Nephron progenitor cell (in vitro differentiated cells): ENCODE data around the gene ZPR1.

Experiments used
- DNase-seq: peaks from one replicate; pipeline ENCODE4 v3.0.0; 2021
- H3K27ac Mint-ChIP-seq: 2 replicates; pipeline ENCODE4 v1.8.0; 2021; ENCODE audit warnings: mild to moderate bottlenecking, moderate library complexity, mixed read lengths
- H3K27me3 Mint-ChIP-seq: 2 replicates; pipeline ENCODE4 v1.8.0; 2021; ENCODE audit warnings: mild to moderate bottlenecking, low read depth, mixed read lengths; ENCODE audit not compliant: poor library complexity
- H3K36me3 Mint-ChIP-seq: 2 replicates; pipeline ENCODE4 v1.8.0; 2021; ENCODE audit warnings: low read depth, mixed read lengths
- H3K4me1 Mint-ChIP-seq: 2 replicates; pipeline ENCODE4 v1.8.0; 2021; ENCODE audit warnings: mixed read lengths
- H3K4me3 Mint-ChIP-seq: 2 replicates; pipeline ENCODE4 v1.8.0; 2021; ENCODE audit warnings: mild to moderate bottlenecking, moderate library complexity, mixed read lengths
- H3K9me3 Mint-ChIP-seq: 2 replicates; pipeline ENCODE4 v1.8.0; 2021; ENCODE audit warnings: mild to moderate bottlenecking, moderate library complexity, mixed read lengths
- TF ChIP-seq, protein P1 (sequence below): fragments of 200-600 bp; sonication (generic); IDR thresholded peaks from 2 replicates; pipeline ENCODE4 v1.5.0; 2021; ENCODE audit warnings: antibody characterized with exemption

Gene ZPR1

DNA sequence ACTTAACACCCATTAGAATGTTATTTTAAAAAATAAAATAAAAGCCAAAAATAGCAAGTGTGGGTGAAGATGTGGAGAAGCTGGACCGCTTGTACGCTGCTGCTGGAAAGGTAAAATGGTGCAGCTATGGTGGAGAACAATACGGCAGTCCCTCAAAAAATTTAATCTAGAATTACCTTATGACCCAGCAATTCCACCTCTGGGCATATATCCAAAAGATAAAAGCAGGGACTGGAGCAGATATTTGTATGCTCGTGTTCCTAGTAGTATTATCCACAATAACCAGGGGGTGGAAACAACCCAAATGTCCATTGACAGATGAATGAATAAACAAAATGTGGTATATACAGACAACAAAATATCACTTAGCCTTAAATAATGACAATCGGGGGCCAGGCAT is 10.0 kb upstream of the ZPR1 start:
- Mint-ChIP-seq H3K27me3 (peaks cover 19% of the 10 kb centered on the region), H3K27ac (no peak overlapping the region), H3K4me3 (no peak overlapping the region), H3K36me3 (no peaks in the 10 kb centered on the region), H3K9me3 (no peaks in the 10 kb centered on the region), H3K4me1 (peaks cover 4% of the 10 kb centered on the region)
- TF ChIP-seq, protein P1, sequence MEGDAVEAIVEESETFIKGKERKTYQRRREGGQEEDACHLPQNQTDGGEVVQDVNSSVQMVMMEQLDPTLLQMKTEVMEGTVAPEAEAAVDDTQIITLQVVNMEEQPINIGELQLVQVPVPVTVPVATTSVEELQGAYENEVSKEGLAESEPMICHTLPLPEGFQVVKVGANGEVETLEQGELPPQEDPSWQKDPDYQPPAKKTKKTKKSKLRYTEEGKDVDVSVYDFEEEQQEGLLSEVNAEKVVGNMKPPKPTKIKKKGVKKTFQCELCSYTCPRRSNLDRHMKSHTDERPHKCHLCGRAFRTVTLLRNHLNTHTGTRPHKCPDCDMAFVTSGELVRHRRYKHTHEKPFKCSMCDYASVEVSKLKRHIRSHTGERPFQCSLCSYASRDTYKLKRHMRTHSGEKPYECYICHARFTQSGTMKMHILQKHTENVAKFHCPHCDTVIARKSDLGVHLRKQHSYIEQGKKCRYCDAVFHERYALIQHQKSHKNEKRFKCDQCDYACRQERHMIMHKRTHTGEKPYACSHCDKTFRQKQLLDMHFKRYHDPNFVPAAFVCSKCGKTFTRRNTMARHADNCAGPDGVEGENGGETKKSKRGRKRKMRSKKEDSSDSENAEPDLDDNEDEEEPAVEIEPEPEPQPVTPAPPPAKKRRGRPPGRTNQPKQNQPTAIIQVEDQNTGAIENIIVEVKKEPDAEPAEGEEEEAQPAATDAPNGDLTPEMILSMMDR: no peak
- no peak for DNase-seq

DNA sequence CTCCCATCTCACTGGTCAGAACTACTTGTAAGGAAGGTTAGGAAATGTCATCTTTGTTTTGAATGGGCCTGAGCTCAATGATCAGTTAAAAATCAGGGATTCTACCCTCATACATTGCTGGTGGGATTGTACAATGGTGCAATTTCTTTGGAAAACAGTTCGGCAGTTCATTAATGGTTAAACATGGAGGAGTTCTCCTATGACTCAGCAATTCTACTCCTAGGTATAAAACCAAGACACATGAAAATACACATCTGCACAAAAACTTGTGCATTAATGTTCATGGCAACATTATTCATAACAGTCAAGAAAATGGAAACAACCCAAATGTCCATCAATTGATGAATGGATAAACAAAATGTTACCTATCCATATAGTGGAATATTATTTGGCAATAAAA is 8.7 kb upstream of the ZPR1 start:
- H3K27ac Mint-ChIP-seq: no peak overlapping the region
- H3K4me3 Mint-ChIP-seq: no peak overlapping the region
- TF ChIP-seq, protein P1: no peak
- no peaks in the 10 kb centered on the region for H3K36me3 Mint-ChIP-seq
- peaks cover 11% of the 10 kb centered on the region for H3K4me1 Mint-ChIP-seq
- H3K9me3 Mint-ChIP-seq: no peaks in the 10 kb centered on the region
- DNase-seq: no peak
- H3K27me3 Mint-ChIP-seq: peaks cover 14% of the 10 kb centered on the region

- H3K36me3 Mint-ChIP-seq: no peaks in the 10 kb centered on the region
- H3K27ac Mint-ChIP-seq: no peak overlapping the region
- TF ChIP-seq, protein P1: no peak
- no peak overlapping the region for H3K4me3 Mint-ChIP-seq
- peaks cover 18% of the 10 kb centered on the region for H3K27me3 Mint-ChIP-seq
- no peak for DNase-seq
- H3K9me3 Mint-ChIP-seq: no peaks in the 10 kb centered on the region
- peaks cover 16% of the 10 kb centered on the region for H3K4me1 Mint-ChIP-seq
Measured at GRCh38 chr11:116794851-116795250, 7.0 kb upstream of the ZPR1 start.

DNA sequence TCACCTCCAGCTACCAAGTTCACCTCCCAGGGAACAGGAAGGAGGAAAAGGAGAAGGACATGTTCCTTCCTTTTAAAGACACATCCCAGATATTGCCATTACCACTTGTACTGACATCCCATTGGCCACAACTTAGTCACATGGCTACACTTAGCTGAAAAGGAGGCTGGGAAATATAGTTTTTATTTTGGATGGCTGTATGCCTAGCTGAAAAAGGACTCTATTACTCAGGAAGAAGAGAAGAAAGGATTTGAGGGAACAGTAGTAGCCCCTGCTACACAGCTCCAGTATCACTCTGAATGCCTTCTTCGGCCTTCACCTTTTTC is 5.9 kb upstream of the ZPR1 start:
- H3K36me3 Mint-ChIP-seq: no peaks in the 10 kb centered on the region
- DNase-seq: no peak
- H3K4me1 Mint-ChIP-seq: peaks cover 16% of the 10 kb centered on the region
- TF ChIP-seq, protein P1: no peak
- peaks cover 27% of the 10 kb centered on the region for H3K27me3 Mint-ChIP-seq
- no peak overlapping the region for H3K27ac Mint-ChIP-seq
- H3K4me3 Mint-ChIP-seq: no peak overlapping the region
- no peaks in the 10 kb centered on the region for H3K9me3 Mint-ChIP-seq

GRCh38 chr11:116792869-116793771 is 5.3 kb upstream of the ZPR1 start:
- no peak for DNase-seq
- Mint-ChIP-seq H3K4me3 (no peak overlapping the region), H3K27ac (no peak overlapping the region), H3K27me3 (peaks cover 31% of the 10 kb centered on the region), H3K36me3 (no peaks in the 10 kb centered on the region), H3K4me1 (peaks cover 22% of the 10 kb centered on the region), H3K9me3 (no peaks in the 10 kb centered on the region)
- TF ChIP-seq, protein P1: no peak
